WERI-Rb-1 (cell line): ENCODE measurements around the gene SLC17A9.

Experiments
- DNase-seq: peaks from one replicate; pipeline ENCODE4 v3.0.0-alpha.2; 2020
- H3K27ac ChIP-seq: fragments of 250-450 bp; sonication (Bioruptor Pico); 2 replicates; pipeline ENCODE4 v1.5.1; 2020; ENCODE audit warnings: mild to moderate bottlenecking, moderate library complexity
- H3K27me3 ChIP-seq: fragments of 250-450 bp; sonication (Bioruptor Pico); 2 replicates; pipeline ENCODE4 v1.5.1; 2021; ENCODE audit warnings: mild to moderate bottlenecking, low read depth, moderate library complexity; ENCODE audit not compliant: insufficient read depth, severe bottlenecking
- H3K36me3 ChIP-seq: fragments of 250-450 bp; sonication (Bioruptor Pico); 2 replicates; pipeline ENCODE4 v1.5.1; 2020; ENCODE audit warnings: mild to moderate bottlenecking, moderate library complexity
- H3K4me3 ChIP-seq: 2 replicates; pipeline ENCODE4 v1.5.1; 2011; ENCODE audit warnings: low read depth, mild to moderate bottlenecking, control low read depth, low read length
- H3K9me3 ChIP-seq: fragments of 250-450 bp; sonication (Bioruptor Pico); 2 replicates; pipeline ENCODE4 v1.5.1; 2021; ENCODE audit warnings: mild to moderate bottlenecking, moderate library complexity; ENCODE audit not compliant: severe bottlenecking
- TF ChIP-seq, protein P1 (sequence below): IDR thresholded peaks from 2 replicates; pipeline ENCODE4 v1.5.1; 2011; ENCODE audit warnings: low read depth, mild to moderate bottlenecking, control low read depth, inconsistent platforms, low read length

The SLC17A9 gene

DNA sequence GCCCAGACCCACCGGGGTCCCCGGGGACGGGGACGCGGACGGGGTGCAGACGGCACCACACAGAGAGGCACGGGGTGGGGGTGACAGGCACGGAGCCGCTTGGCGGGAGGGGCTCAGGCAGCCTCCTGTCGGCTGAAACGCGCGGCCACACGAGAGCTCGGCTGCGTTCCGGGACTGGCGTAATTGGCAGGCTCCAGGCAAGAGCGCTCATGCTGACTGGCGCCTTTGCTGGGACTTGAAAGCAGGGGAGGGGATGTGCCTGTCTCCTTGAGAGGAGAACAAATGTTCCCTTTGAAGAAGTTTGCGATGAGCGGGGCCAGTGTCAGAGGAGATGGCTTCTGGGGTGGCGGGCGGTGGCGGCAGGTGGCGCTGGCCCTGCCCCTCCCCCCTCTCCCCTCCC, 28.5 kb downstream of the SLC17A9 start:
- TF ChIP-seq, protein P1, sequence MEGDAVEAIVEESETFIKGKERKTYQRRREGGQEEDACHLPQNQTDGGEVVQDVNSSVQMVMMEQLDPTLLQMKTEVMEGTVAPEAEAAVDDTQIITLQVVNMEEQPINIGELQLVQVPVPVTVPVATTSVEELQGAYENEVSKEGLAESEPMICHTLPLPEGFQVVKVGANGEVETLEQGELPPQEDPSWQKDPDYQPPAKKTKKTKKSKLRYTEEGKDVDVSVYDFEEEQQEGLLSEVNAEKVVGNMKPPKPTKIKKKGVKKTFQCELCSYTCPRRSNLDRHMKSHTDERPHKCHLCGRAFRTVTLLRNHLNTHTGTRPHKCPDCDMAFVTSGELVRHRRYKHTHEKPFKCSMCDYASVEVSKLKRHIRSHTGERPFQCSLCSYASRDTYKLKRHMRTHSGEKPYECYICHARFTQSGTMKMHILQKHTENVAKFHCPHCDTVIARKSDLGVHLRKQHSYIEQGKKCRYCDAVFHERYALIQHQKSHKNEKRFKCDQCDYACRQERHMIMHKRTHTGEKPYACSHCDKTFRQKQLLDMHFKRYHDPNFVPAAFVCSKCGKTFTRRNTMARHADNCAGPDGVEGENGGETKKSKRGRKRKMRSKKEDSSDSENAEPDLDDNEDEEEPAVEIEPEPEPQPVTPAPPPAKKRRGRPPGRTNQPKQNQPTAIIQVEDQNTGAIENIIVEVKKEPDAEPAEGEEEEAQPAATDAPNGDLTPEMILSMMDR = no peak
- H3K4me3 ChIP-seq = no peak overlapping the region
- no peak overlapping the region for H3K27ac ChIP-seq
- H3K36me3 ChIP-seq = no peaks in the 10 kb centered on the region
- no peaks in the 10 kb centered on the region for H3K27me3 ChIP-seq
- no peaks in the 10 kb centered on the region for H3K9me3 ChIP-seq
- no peak for DNase-seq

GRCh38 chr20:62982124-62983075, 29.9 kb downstream of the SLC17A9 start:
- no peak for DNase-seq
- no peaks in the 10 kb centered on the region for H3K36me3 ChIP-seq

DNA sequence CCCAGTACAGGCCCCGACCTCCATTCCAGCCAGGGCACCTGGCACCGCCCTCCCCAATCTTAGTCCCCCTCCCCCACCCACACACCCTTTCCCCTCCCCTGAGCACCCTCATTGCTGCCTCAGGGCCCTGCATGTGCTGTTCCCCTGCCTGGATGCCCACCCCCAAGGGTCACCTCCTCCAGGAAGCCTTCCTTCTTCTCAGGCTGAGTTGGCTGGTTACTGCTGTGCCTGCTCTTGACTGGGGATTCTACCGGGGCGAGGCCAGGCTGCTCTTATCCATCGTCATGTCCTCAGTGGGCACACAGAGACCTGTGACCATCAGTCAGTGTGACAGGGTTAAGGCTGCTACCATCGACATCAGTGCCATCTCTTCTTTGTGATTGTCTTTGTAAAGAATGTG, 30.7 kb downstream of the SLC17A9 start:
- DNase-seq = no peak
- Histone ChIP-seq H3K9me3 (no peaks in the 10 kb centered on the region), H3K36me3 (no peaks in the 10 kb centered on the region), H3K27ac (no peak overlapping the region), H3K4me3 (no peak overlapping the region), H3K27me3 (no peaks in the 10 kb centered on the region)
- TF ChIP-seq, protein P1 = no peak

More at GRCh38 chr20:62982124-62983075, 29.9 kb downstream of the SLC17A9 start:
- Histone ChIP-seq H3K4me3 (no peak overlapping the region), H3K9me3 (no peaks in the 10 kb centered on the region), H3K27ac (peak overlapping the region; percentile 11; the same call in 1 of the 2 replicates), H3K27me3 (no peaks in the 10 kb centered on the region)
- TF ChIP-seq, protein P1 = no peak

GRCh38 chr20:62984666-62985443, 32.3 kb downstream of the SLC17A9 start:
- TF ChIP-seq, protein P1 = no peak
- Histone ChIP-seq H3K27ac (peak overlapping the region; percentile 97), H3K4me3 (no peak overlapping the region), H3K36me3 (no peaks in the 10 kb centered on the region), H3K9me3 (no peaks in the 10 kb centered on the region), H3K27me3 (no peaks in the 10 kb centered on the region)
- DNase-seq = peak; percentile 86

DNA sequence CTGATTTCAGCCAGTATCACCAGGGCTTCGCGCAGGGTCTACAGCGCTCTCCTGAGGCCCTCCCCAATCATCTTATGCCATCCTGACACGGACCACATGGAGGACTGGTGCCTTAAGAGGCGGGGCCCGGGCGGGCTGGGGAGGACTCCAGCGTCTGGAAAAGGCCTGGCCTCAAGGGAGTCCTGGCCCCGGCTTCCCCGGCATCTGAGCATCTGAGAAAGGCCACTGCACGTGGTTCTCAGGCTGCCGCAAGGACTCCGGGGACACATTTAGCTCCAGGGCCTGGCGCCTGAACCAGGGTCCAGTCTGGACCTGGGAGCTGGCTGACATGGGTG, 32.9 kb downstream of the SLC17A9 start:
- TF ChIP-seq, protein P1 = no peak
- Histone ChIP-seq H3K36me3 (no peaks in the 10 kb centered on the region), H3K9me3 (no peaks in the 10 kb centered on the region), H3K4me3 (no peak overlapping the region), H3K27me3 (no peaks in the 10 kb centered on the region), H3K27ac (peak overlapping the region; percentile 97)
- no peak for DNase-seq
